AG04449 (cell line): ENCODE results near the gene OR6A2.

Experiments
- CTCF ChIA-PET: fragments of 350-600 bp; formaldehyde crosslinking; extraction: SDS; loops from one replicate; lab custom pipeline; 2021; ENCODE audit warnings: antibody characterized with exemption; lab: Yijun Ruan, JAX
- POLR2A ChIA-PET: fragments of 400-600, 350-600 bp; formaldehyde crosslinking; extraction: SDS; loops from one replicate; lab custom pipeline; 2020; ENCODE audit warnings: antibody characterized with exemption, inconsistent platforms; lab: Yijun Ruan, JAX
- DNase-seq: peaks from one replicate; pipeline ENCODE4 v3.0.0-alpha.2; 2010; ENCODE audit warnings: low read depth, low spot score
- H3K4me3 ChIP-seq: 2 replicates; pipeline ENCODE4 v1.5.1; 2011; ENCODE audit warnings: low read depth, mild to moderate bottlenecking, control low read depth, low read length
- CTCF ChIP-seq: IDR thresholded peaks from one replicate; pipeline ENCODE4 v1.5.1; 2011; ENCODE audit warnings: mild to moderate bottlenecking, moderate library complexity, low read length, control low read depth, inconsistent platforms; ENCODE audit not compliant: insufficient read depth; ENCODE audit errors: missing control alignments

OR6A2 gene

GRCh38 chr11:6833356-6833755 is 33.9 kb upstream of the OR6A2 start:
- DNase-seq = no peak
- no peak overlapping the region for H3K4me3 ChIP-seq
- CTCF ChIA-PET = interaction anchor here (1.6 kb wide), 1 partner anchor 21 kb away, joined by 7 read pairs; no protein-coding TSS in a partner anchor
- TF ChIP-seq CTCF = no peak
- POLR2A ChIA-PET = no interaction called here

GRCh38 chr11:6828103-6828502 is 28.6 kb upstream of the OR6A2 start:
- H3K4me3 ChIP-seq = no peak overlapping the region
- TF ChIP-seq CTCF = no peak
- DNase-seq = no peak
- ChIA-PET CTCF (no interaction called here), POLR2A (no interaction called here)

- CTCF ChIA-PET = interaction anchor here (3.5 kb wide), 1 partner anchor 13 kb away, joined by 14 read pairs; no protein-coding TSS in a partner anchor
Observed at GRCh38 chr11:6825231-6825744, 25.8 kb upstream of the OR6A2 start.

GRCh38 chr11:6824136-6824823 is 24.8 kb upstream of the OR6A2 start:
- no peak for TF ChIP-seq CTCF
- no peak for DNase-seq
- POLR2A ChIA-PET = no interaction called here
- CTCF ChIA-PET = interaction anchor here (1.2 to 3.5 kb wide), 2 partner anchors 11 to 12 kb away, joined by 3 to 14 read pairs; no protein-coding TSS in a partner anchor
- H3K4me3 ChIP-seq = no peak overlapping the region

More at GRCh38 chr11:6825231-6825744, 25.8 kb upstream of the OR6A2 start:
- no peak for TF ChIP-seq CTCF
- no peak for DNase-seq
- POLR2A ChIA-PET = no interaction called here
- H3K4me3 ChIP-seq = no peak overlapping the region

- ChIA-PET POLR2A (no interaction called here), CTCF (no interaction called here)
- no peak for TF ChIP-seq CTCF
- DNase-seq = no peak
- H3K4me3 ChIP-seq = no peak overlapping the region
Observed at GRCh38 chr11:6818967-6819366, 19.5 kb upstream of the OR6A2 start.

- no peak for DNase-seq
- no peak overlapping the region for H3K4me3 ChIP-seq
- ChIA-PET POLR2A (no interaction called here), CTCF (no interaction called here)
- no peak for TF ChIP-seq CTCF
Observed at GRCh38 chr11:6817694-6818093, 18.2 kb upstream of the OR6A2 start.
